ENCODE results near the gene HOOK1.

Gene HOOK1

DNA sequence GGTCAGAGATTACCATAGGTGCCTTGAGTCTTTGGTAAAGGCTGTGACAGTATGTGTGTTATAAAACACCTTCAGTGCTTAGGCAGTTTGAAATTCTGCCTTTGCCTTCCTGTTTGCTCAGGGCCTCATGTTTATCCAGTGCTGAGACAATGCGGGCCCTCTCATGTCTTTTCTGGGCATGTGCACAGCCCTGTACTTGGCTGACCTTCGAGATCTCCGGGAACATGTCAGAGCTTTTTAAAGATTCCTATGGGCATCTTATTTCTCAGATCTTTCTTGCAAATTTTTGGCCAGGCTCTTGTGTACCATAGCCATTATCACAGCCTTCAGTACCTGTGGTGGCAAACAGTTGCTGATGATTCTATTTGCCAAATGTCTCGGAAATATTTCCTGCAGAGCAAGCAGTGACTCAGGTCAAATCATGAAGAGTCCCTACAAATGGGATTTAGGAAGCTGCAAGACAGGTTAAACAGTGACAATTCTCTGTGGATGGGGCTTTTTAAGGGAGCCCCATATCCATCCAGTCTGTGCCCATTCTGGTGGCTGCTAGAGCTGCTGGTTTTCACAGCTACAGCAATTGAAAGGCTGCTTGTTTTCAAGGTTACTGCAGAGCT is 42.1 kb downstream of the HOOK1 start:
- H3K4me3 ChIP-seq (ENCODE audit: low read depth, low read length), result no peak overlapping the region
- peaks cover 19% of the 10 kb centered on the region for H3K36me3 ChIP-seq (ENCODE audit: control insufficient read depth, insufficient read depth, low read length)

DNA sequence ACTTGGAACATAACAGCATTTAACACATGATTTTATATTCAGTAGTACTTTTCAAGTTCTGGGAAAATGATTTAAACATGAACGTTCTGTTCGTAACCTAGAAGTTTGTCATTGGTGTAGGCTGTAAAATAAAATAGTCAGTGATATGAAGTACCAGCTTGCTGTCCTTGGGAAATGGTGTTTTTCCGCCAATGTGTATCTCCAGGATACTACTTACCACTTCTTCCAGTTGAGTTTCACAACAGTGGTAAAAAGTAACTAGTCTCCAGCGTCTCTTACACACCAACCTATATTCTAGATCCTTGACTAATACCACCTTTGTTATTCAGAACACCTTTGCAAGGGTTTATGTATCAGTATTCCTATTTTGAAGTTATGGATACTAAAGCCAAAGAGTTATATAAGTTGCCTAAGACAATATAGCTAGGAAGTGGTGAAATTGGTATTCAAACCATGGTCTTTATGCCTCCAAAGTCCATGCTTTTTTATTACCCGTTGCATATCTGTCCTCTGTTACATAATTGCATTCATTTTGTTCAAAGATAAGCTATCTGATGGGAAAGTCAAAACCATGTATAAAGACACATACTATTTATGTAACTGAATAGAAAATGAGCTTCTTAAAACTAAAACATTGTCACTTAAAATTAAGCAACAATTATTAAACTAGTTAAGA is 43.1 kb downstream of the HOOK1 start:
- H3K4me3 ChIP-seq (ENCODE audit: low read depth, low read length), result no peak overlapping the region
- no peaks in the 10 kb centered on the region for H3K27me3 ChIP-seq (ENCODE audit: control insufficient read depth, insufficient read depth, low read length)
- H3K27ac ChIP-seq (ENCODE audit: low read depth, low read length), result no peak overlapping the region
- H3K36me3 ChIP-seq (ENCODE audit: control insufficient read depth, insufficient read depth, low read length), result peaks cover 26% of the 10 kb centered on the region
- H3K9me3 ChIP-seq (ENCODE audit: control insufficient read depth, insufficient read depth, low read length), result no peaks in the 10 kb centered on the region; the same call in 1 of the 2 replicates
- no peak overlapping the region for H3K9ac ChIP-seq (ENCODE audit: low read depth, low read length)
- H3K4me1 ChIP-seq (ENCODE audit: control insufficient read depth, insufficient read depth, low read length), result no peaks in the 10 kb centered on the region

More for the DNA sequence above, 42.1 kb downstream of the HOOK1 start:
- no peaks in the 10 kb centered on the region for H3K4me1 ChIP-seq (ENCODE audit: control insufficient read depth, insufficient read depth, low read length)
- no peaks in the 10 kb centered on the region; the same call in 1 of the 2 replicates for H3K9me3 ChIP-seq (ENCODE audit: control insufficient read depth, insufficient read depth, low read length)
- peak overlapping the region; percentile 33 for H3K27ac ChIP-seq (ENCODE audit: low read depth, low read length)
- no peak overlapping the region for H3K9ac ChIP-seq (ENCODE audit: low read depth, low read length)
- H3K27me3 ChIP-seq (ENCODE audit: control insufficient read depth, insufficient read depth, low read length), result no peaks in the 10 kb centered on the region

DNA sequence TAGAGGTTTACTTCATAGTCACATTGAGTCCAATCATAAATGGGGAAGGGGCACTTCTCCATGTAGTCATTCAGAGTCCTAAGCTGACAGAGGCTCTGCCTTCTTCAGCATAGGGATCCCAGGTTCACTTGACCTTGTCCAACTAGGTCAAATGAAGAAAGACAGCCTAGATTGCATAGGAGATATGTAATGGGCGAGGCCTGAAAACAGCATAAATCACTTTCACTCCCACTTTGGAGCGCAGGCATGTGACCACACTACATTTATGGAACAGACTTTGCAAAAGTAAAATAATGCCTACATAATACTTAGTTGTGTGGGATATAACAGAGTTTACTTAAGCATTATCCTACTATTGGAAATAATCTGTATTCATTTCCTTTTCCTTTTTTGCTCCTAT is 51.7 kb downstream of the HOOK1 start:
- H3K9ac ChIP-seq (ENCODE audit: low read depth, low read length), result no peak overlapping the region
- no peaks in the 10 kb centered on the region for H3K27me3 ChIP-seq (ENCODE audit: control insufficient read depth, insufficient read depth, low read length)
- H3K4me3 ChIP-seq (ENCODE audit: low read depth, low read length), result no peak overlapping the region
- peaks cover 74% of the 10 kb centered on the region for H3K36me3 ChIP-seq (ENCODE audit: control insufficient read depth, insufficient read depth, low read length)
- no peak overlapping the region for H3K27ac ChIP-seq (ENCODE audit: low read depth, low read length)
- H3K9me3 ChIP-seq (ENCODE audit: control insufficient read depth, insufficient read depth, low read length), result no peaks in the 10 kb centered on the region
- H3K4me1 ChIP-seq (ENCODE audit: control insufficient read depth, insufficient read depth, low read length), result no peaks in the 10 kb centered on the region

DNA sequence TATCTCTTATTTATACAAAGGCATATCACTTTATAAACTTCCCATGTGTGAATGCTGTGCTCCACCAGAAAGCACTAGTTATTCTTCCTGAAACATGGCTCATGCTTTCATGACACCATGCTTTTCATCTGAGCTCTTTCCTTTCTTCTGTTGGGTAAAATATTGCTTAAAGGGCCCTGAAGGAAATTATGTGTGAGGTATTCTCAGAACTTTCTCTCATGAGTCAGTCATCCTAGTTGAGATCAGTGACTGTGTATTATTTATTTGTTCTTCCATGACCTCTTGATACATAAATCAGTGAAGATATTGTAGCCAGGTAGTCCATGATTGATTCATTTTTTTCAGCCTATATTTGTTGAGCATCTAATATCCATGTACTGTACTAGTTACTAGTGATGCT is 57.0 kb downstream of the HOOK1 start:
- no peak overlapping the region for H3K4me3 ChIP-seq (ENCODE audit: low read depth, low read length)
- H3K9me3 ChIP-seq (ENCODE audit: control insufficient read depth, insufficient read depth, low read length), result no peaks in the 10 kb centered on the region
- H3K9ac ChIP-seq (ENCODE audit: low read depth, low read length), result no peak overlapping the region
- H3K4me1 ChIP-seq (ENCODE audit: control insufficient read depth, insufficient read depth, low read length), result no peaks in the 10 kb centered on the region
- no peaks in the 10 kb centered on the region for H3K27me3 ChIP-seq (ENCODE audit: control insufficient read depth, insufficient read depth, low read length)
- H3K27ac ChIP-seq (ENCODE audit: low read depth, low read length), result no peak overlapping the region
- H3K36me3 ChIP-seq (ENCODE audit: control insufficient read depth, insufficient read depth, low read length), result peaks cover 63% of the 10 kb centered on the region

DNA sequence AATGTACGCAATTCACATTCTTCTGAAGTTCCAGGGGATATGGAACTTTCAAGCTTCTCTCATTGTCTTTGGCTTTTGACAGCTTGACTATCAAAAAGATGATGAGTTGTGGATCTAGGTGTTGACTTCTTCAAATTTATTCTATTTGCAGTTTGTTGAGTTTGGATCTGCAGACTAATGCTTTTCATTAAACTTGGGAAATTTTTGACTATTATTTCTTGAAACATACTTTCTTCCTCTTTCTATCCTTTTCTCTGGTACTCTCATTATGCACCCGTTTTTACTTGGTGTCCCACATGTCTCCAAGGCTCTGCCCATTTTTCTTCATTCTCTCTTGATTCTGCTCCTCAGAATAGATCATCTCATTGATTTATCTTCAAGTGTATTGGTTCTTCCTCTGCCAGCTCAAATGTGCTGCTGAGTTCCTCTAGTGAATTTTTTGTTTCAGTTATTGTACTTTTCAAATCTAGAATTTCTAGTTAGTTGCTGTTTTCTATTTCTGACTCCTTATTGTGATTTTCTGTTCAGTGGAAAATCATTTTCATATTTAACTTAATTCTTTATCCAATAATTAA is 62.4 kb downstream of the HOOK1 start:
- Histone ChIP-seq H3K27ac (ENCODE audit: low read depth, low read length) (no peak overlapping the region), H3K9me3 (ENCODE audit: control insufficient read depth, insufficient read depth, low read length) (no peaks in the 10 kb centered on the region), H3K9ac (ENCODE audit: low read depth, low read length) (no peak overlapping the region), H3K36me3 (ENCODE audit: control insufficient read depth, insufficient read depth, low read length) (peaks cover 16% of the 10 kb centered on the region), H3K4me1 (ENCODE audit: control insufficient read depth, insufficient read depth, low read length) (no peaks in the 10 kb centered on the region), H3K27me3 (ENCODE audit: control insufficient read depth, insufficient read depth, low read length) (no peaks in the 10 kb centered on the region), H3K4me3 (ENCODE audit: low read depth, low read length) (no peak overlapping the region)

DNA sequence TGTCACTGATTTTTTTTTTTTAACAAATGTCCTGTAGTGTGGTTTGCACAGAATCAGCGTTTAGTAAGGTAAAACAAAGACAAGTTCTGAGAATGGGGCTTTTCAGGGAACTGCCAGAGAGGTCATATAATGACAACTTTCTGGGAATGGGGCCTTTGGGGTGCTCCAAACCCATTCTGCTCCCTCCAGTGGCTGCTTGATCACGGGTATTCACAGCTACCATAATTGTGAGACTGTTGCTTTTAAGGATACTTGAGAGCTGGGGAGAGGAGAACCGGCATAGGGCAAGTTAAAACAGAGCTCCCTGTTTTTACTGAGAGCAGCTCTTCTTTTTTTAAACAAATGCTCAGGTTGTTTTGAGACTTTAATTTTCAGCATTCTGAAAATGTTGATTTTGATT is 63.6 kb downstream of the HOOK1 start:
- H3K27me3 ChIP-seq (ENCODE audit: control insufficient read depth, insufficient read depth, low read length), result no peaks in the 10 kb centered on the region
- H3K36me3 ChIP-seq (ENCODE audit: control insufficient read depth, insufficient read depth, low read length), result peaks cover 6% of the 10 kb centered on the region
- H3K4me1 ChIP-seq (ENCODE audit: control insufficient read depth, insufficient read depth, low read length), result no peaks in the 10 kb centered on the region

DNA sequence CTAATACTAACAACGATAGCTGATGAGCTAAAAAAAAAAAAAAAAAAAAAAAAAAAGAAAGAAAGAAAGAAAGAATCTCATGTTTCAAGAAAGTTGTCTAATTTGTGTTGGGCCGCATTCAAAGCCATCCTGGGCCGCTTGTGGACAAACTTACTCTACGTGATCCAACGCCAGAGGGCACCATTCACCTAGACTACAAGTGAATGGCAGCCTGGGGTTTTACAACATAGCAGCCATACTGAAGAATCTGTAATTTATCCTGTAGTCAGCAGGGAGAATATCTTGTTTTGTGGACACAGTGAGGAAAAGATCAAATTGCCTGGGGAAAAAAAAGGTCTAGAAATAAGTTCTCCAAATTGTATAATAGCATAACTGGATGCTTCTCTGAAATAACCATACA is 64.8 kb downstream of the HOOK1 start:
- H3K36me3 ChIP-seq (ENCODE audit: control insufficient read depth, insufficient read depth, low read length), result peaks cover 5% of the 10 kb centered on the region; the same call in 1 of the 2 replicates
- no peak overlapping the region for H3K27ac ChIP-seq (ENCODE audit: low read depth, low read length)
- H3K4me3 ChIP-seq (ENCODE audit: low read depth, low read length), result no peak overlapping the region
- no peaks in the 10 kb centered on the region for H3K27me3 ChIP-seq (ENCODE audit: control insufficient read depth, insufficient read depth, low read length)
- H3K4me1 ChIP-seq (ENCODE audit: control insufficient read depth, insufficient read depth, low read length), result no peaks in the 10 kb centered on the region
- no peaks in the 10 kb centered on the region for H3K9me3 ChIP-seq (ENCODE audit: control insufficient read depth, insufficient read depth, low read length)
- H3K9ac ChIP-seq (ENCODE audit: low read depth, low read length), result no peak overlapping the region

More for the DNA sequence above, 63.6 kb downstream of the HOOK1 start:
- no peak overlapping the region for H3K4me3 ChIP-seq (ENCODE audit: low read depth, low read length)
- no peak overlapping the region for H3K9ac ChIP-seq (ENCODE audit: low read depth, low read length)
- no peaks in the 10 kb centered on the region for H3K9me3 ChIP-seq (ENCODE audit: control insufficient read depth, insufficient read depth, low read length)
- H3K27ac ChIP-seq (ENCODE audit: low read depth, low read length), result no peak overlapping the region

DNA sequence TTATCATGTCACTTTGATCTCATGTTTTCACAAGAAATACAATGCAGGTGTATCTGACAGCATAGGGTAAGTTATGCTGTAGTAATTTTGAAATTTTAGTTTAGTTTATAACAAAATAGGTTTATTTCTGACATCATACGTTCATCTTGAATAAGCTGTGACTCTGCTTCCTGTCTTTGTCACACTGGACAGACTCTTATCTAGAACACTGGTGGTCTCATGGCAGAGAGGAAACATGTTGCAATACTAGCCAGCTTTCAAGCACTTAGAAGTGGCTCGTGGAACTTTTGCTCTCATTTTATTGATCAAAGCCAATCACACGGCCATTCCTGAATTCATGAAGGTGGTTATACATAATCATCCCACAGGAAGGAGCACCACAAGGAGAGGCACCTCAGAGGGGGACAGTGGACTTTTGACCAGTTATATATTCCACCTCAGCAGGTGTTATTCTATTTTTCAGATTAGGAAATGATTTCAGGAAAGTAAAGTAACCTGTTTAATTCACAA is 65.3 kb downstream of the HOOK1 start:
- H3K4me3 ChIP-seq (ENCODE audit: low read depth, low read length), result no peak overlapping the region
- H3K27me3 ChIP-seq (ENCODE audit: control insufficient read depth, insufficient read depth, low read length), result no peaks in the 10 kb centered on the region
- peaks cover 4% of the 10 kb centered on the region; the same call in 1 of the 2 replicates for H3K36me3 ChIP-seq (ENCODE audit: control insufficient read depth, insufficient read depth, low read length)
- no peak overlapping the region for H3K9ac ChIP-seq (ENCODE audit: low read depth, low read length)
- H3K9me3 ChIP-seq (ENCODE audit: control insufficient read depth, insufficient read depth, low read length), result no peaks in the 10 kb centered on the region
- H3K4me1 ChIP-seq (ENCODE audit: control insufficient read depth, insufficient read depth, low read length), result no peaks in the 10 kb centered on the region
- H3K27ac ChIP-seq (ENCODE audit: low read depth, low read length), result no peak overlapping the region

DNA sequence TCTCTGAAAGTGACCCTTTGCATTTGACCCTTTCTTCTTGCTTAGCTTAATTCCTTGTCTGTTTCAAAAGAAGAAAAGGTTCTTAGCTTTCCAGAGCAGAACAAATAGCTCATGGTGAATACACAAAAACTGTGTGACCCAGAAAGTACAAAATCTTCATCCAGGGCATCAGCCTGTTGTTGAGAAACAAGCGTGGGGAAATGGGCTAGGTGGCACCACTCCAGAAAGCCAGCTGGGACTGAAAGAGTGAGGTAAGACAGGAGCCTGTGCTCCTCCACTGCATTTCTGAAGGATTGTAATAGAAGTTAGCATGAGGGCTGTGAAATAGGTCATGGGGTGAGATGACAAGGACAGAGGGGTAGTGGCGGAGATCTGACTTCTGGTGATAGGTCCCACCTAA is 66.0 kb downstream of the HOOK1 start:
- Histone ChIP-seq H3K4me3 (ENCODE audit: low read depth, low read length) (no peak overlapping the region), H3K9ac (ENCODE audit: low read depth, low read length) (no peak overlapping the region), H3K27me3 (ENCODE audit: control insufficient read depth, insufficient read depth, low read length) (no peaks in the 10 kb centered on the region), H3K9me3 (ENCODE audit: control insufficient read depth, insufficient read depth, low read length) (no peaks in the 10 kb centered on the region), H3K36me3 (ENCODE audit: control insufficient read depth, insufficient read depth, low read length) (no peaks in the 10 kb centered on the region), H3K4me1 (ENCODE audit: control insufficient read depth, insufficient read depth, low read length) (no peaks in the 10 kb centered on the region), H3K27ac (ENCODE audit: low read depth, low read length) (no peak overlapping the region)

DNA sequence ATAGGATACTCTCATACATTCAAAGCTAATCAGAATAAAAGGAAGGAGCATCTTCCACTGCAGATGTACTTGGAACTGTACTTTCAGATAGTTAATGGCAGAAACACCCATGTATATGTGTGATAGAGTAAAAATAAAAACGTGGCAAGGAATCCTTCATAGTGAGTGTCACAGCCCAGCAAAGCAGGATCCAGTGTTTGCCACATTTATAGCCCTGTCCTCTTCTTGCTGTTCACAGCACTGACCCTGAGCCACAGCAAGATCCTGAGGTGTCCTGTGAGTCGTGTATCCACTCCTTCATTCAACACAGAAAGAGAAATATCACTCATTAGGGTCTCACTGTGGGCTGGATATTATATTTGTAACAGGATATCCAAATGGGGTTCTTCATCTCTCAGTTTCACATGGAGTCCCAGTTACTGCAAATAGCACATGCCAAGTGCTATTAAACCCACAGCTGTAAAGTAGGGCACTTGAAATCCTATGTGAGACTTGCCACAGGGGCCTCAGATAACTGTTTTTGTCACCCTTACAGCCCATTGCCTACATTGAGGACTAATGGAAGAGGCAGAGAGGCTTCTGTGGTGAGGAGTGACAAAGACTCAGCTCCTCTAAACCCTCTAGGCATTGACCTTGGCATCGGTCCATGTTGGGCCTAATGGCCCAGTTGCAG is 70.5 kb downstream of the HOOK1 start:
- Histone ChIP-seq H3K4me3 (ENCODE audit: low read depth, low read length) (no peak overlapping the region), H3K9me3 (ENCODE audit: control insufficient read depth, insufficient read depth, low read length) (peaks cover 12% of the 10 kb centered on the region), H3K4me1 (ENCODE audit: control insufficient read depth, insufficient read depth, low read length) (no peaks in the 10 kb centered on the region), H3K27me3 (ENCODE audit: control insufficient read depth, insufficient read depth, low read length) (no peaks in the 10 kb centered on the region), H3K36me3 (ENCODE audit: control insufficient read depth, insufficient read depth, low read length) (no peaks in the 10 kb centered on the region), H3K27ac (ENCODE audit: low read depth, low read length) (no peak overlapping the region), H3K9ac (ENCODE audit: low read depth, low read length) (no peak overlapping the region)

Data from HUES48 (cell line).